Heart right ventricle (tissue), 16 donors: ENCODE results near the gene RNF157. TPM values are rescaled to one million over a fixed set of nuclear protein-coding genes. Genes with fewer than 3 reads are reported as not detected.

Source experiments
- ATAC-seq, 8 donors: fragments of 200-7000 bp; cut with Tn5 transposase; one replicate each; pipeline ENCODE4 v1.9.1; 2020; ENCODE audit warnings: mild to moderate bottlenecking in 8 of 8, moderate library complexity in 8 of 8, moderate number of reproducible peaks in 1 of 8
- DNase-seq, 2 donors: peaks; one replicate each; pipeline ENCODE4 v3.0.0-alpha.2; 2020
- H3K27ac ChIP-seq, 10 donors: fragments of 200-600 bp; sonication (generic) in 2 of 10; one replicate each; pipeline versions ENCODE4 v1.5.0 to v1.8.0; 2020 to 2022; ENCODE audit warnings: mild to moderate bottlenecking in 3 of 10
- H3K27me3 ChIP-seq, 7 donors: fragments of 200-600 bp; one replicate each; pipeline ENCODE4 v1.8.0; 2021 to 2022; ENCODE audit warnings: mild to moderate bottlenecking in 2 of 7
- H3K36me3 ChIP-seq, 9 donors: fragments of 200-600 bp; sonication (generic) in 1 of 9; one replicate each; pipeline versions ENCODE4 v1.5.0 to v1.8.0; 2020 to 2022; ENCODE audit warnings: mild to moderate bottlenecking in 2 of 9
- H3K4me1 ChIP-seq, 9 donors: fragments of 200-600 bp; sonication (generic) in 1 of 9; one replicate each; pipeline versions ENCODE4 v1.5.0 to v1.8.0; 2020 to 2022; ENCODE audit warnings: mild to moderate bottlenecking in 4 of 9
- H3K4me3 ChIP-seq, 10 donors: fragments of 200-600 bp; sonication (generic) in 2 of 10; one replicate each; pipeline versions ENCODE4 v1.5.0 to v1.8.0; 2020 to 2022; ENCODE audit warnings: mild to moderate bottlenecking in 7 of 10, moderate library complexity in 2 of 10
- H3K9me3 ChIP-seq, 11 donors: fragments of 200-600 bp in 10 of 11; sonication (generic) in 2 of 11; one replicate each; pipeline versions ENCODE4 v1.5.0 to v1.8.0; 2013 to 2022; ENCODE audit warnings: mild to moderate bottlenecking in 2 of 11, control low read depth in 1 of 11, moderate library complexity in 1 of 11
- CTCF ChIP-seq, 9 donors: fragments of 200-600 bp; sonication (generic) in 2 of 9; IDR thresholded peaks; one replicate each; pipeline versions ENCODE4 v1.5.0 to v1.8.0; 2021 to 2022; ENCODE audit warnings: antibody characterized with exemption in 9 of 9, mild to moderate bottlenecking in 5 of 9, moderate library complexity in 1 of 9
- WGBS, 2 donors: extraction: QIAGEN DNeasy Blood & Tissue Kit; methylation state at CpG; one replicate each; pipeline ENCODE4 v1.1.7; 2013; ENCODE audit warnings: inconsistent platforms in 1 of 2; 5-methylcytosine and 5-hydroxymethylcytosine counted together
- intact Hi-C, 10 donors: fragments of 100-400 bp; cut with DNase I; formaldehyde crosslinking; loops; one replicate each; pipeline versions ENCODE4 v1.11.1 to v1.14.2; 2022
- polyA plus RNA-seq, 2 donors: library from polyadenylated mRNA; stranded (reverse); fragments of 200-250 nt; gene quantifications; one replicate each; pipeline ENCODE4 v1.2.3, GENCODE V29; 2013
- total RNA-seq, 10 donors: library from RNA; stranded (reverse); fragmentation: NEBNext Ultra II Directional in 3 of 10; extraction: Animal tissue kit (Norgen Biotek cat#: 25700) in 3 of 10; gene quantifications; one replicate each; pipeline versions ENCODE4 v1.2.1 to v1.2.4, GENCODE V29; 2021 to 2023
- donor health status: Arrhythmogenic right ventricular cardiomyopathy.
- donor health status: ischemic (EF 13 %, LVEDD 7.1; RV severe dilation, severe dysfunction).
- donor health status: healthy with polysubstance abuse.
- donor health status: DM: no; HTN: yes; CAD: no.
- donor health status: DM: no; HTN: no; CAD: no.
- donor health status: ischemic (EF 25% LVEDD 6.9; RV normal size, moderate dysfunction).
- donor health status: ischemic (EF 25% LVEDD 5.7; RV mildly dilated, moderate dysfunction).
- donor health status: healthy.
- donor health status: DM: yes; HTN: yes; CAD: no.
- donor health status: Ischemic cardiomyopathy.
- donor health status: ischemic (EF 35%, LVEDD 5.7; RV mildly dilated, moderate dysfunction).
- donor health status: nonischemic (EF 11% LVEDD 7.7; RV severe dilation, severe dysfunction).
- donor health status: DM: yes; HTN: yes; CAD: no.
- donor health status: PGD.
- donor health status: ischemic (EF 29% LVEDD 5.4; RV normal size, mild dysfunction).
- donor health status: nonischemic (EF 23%, LVEDD 6.1; RV moderate dilation, normal function).

Gene RNF157
- total and polyA plus RNA-seq, 12 donors = 1.3 to 18.8 (median 3.4) TPM

- no peaks in the 10 kb centered on the region for H3K9me3 ChIP-seq
- ATAC-seq (no peak), DNase-seq (no peak)
- no peak for TF ChIP-seq CTCF (IDR thresholded peaks at IDR 0.05)
- 91 to 93% methylated on average over 31 of the region's 31 CpGs for WGBS, 2 donors
- no peak overlapping the region for H3K27ac ChIP-seq
- intact Hi-C loops = loop anchor here in 9 of 10 donors (2.0 to 10.0 kb wide), 8 partner anchors 35 to 263 kb away; partner anchors contain the start of gene RNF157 (in 1 of the 9)
- H3K4me3 ChIP-seq = no peak overlapping the region
- peaks cover 1 to 30% (median 17%) of the 10 kb centered on the region in 9 donors for H3K4me1 ChIP-seq
- no peaks in the 10 kb centered on the region for H3K36me3 ChIP-seq
- H3K27me3 ChIP-seq = no peaks in the 10 kb centered on the region
Measured at GRCh38 chr17:76277300-76278267, 37.3 kb upstream of the RNF157 start.

DNA sequence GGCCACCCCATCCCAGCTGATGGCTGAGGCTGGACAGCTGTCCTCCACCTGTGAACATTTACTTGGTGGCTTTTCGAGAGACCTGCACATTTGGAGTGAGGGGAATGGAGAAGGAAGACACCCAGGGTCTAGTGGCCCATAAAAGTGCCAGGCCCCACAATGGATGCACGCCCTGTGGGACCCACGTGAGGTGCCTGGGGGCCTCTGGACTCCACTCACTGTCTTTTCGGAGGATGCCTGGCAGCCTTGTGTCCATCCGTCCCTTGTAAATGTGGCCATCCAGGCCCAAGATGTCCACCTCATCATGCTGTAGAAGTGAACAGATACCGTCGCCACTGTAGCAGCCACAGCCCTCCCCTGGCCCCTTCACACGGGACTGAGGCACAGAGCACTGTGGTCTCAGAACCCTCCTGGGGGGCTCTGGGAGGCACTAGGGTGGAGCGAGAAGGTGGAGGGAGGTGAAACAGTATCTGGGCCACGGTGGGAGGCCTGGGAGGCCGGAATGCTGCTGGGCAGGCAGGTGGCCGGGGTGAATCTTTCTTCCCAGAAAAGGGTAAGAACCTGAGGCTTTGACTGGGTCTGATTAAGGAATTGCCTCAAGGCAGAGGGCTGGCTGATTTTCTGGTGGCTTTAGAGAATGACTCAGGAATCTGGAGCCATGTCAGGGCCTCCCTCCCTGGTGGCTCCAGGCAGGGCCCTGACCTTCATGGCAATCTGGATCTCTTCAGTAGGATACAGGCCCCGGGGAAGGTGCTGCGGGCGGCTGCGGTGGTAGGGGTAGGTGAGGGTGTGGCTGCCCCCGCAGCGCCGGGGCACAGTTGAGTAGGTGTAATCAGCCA, 36.4 kb upstream of the RNF157 start:
- Histone ChIP-seq H3K27ac (peak overlapping the region in 1 of 10 donors; percentile 10), H3K4me1 (peaks cover 10 to 33% (median 18%) of the 10 kb centered on the region in 9 donors), H3K4me3 (no peak overlapping the region), H3K36me3 (no peaks in the 10 kb centered on the region), H3K9me3 (no peaks in the 10 kb centered on the region), H3K27me3 (no peaks in the 10 kb centered on the region)
- DNase-seq (no peak), ATAC-seq (no peak)
- no peak for TF ChIP-seq CTCF (IDR thresholded peaks at IDR 0.05)
- 90 to 91% methylated on average over 19 of the region's 19 CpGs for WGBS, 2 donors
- intact Hi-C loops = loop anchor here in 6 of 10 donors (5.0 to 10.0 kb wide), 5 partner anchors 34 to 262 kb away; partner anchors contain the start of gene RNF157 (in 1 of the 6)

- intact Hi-C loops = loop anchor here in 6 of 10 donors (5.0 to 10.0 kb wide), 5 partner anchors 34 to 261 kb away; partner anchors contain the start of gene RNF157 (in 1 of the 6)
- Histone ChIP-seq H3K27me3 (no peaks in the 10 kb centered on the region), H3K36me3 (peaks cover 0 to 6% (median 0%) of the 10 kb centered on the region in 9 donors), H3K4me1 (peaks cover 14 to 39% (median 22%) of the 10 kb centered on the region in 9 donors), H3K9me3 (no peaks in the 10 kb centered on the region), H3K27ac (no peak overlapping the region), H3K4me3 (no peak overlapping the region)
- 90 to 91% methylated on average over 11 of the region's 11 CpGs for WGBS, 2 donors
- TF ChIP-seq CTCF (IDR thresholded peaks at IDR 0.05) = no peak
- DNase-seq (no peak), ATAC-seq (no peak)
Measured at GRCh38 chr17:76276069-76276431, 35.8 kb upstream of the RNF157 start.
